ENCODE measurements around the gene ERCC5. TPM values are rescaled to one million over a fixed set of nuclear protein-coding genes. Genes with fewer than 3 reads are reported as not detected.

ERCC5 gene
- polyA plus RNA-seq, 6 donors from 2014 or later, result 14.3 to 37.4 (median 29.6) TPM

DNA sequence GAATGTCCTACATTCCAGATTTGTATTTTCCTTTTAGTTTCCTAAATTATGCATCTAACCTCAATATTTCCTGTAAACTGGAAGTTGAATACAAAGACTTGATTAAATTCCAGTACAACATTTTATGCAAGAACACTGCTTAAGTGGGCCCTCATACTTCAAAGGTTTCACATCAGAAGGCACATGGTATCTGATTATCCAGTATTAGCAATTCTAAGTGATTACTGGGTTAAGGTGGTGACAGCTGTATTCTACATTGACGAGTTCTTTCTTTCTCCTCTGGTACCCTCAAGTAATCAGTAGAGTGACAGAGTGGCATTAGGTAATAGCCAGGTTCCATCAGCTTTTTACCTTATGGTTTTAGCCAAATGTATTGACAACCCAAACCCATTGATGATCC, 28.6 kb upstream of the ERCC5 start:
- peaks cover 0 to 1% (median 0%) of the 10 kb centered on the region in 7 donors for H3K9me3 Mint-ChIP-seq
- H3K4me1 Mint-ChIP-seq, result no peaks in the 10 kb centered on the region
- ATAC-seq (ENCODE audit: low read depth in 2 of 2) (no peak), DNase-seq (no peak)
- no peak overlapping the region for H3K27ac Mint-ChIP-seq
- H3K4me3 Mint-ChIP-seq, result no peak overlapping the region
- H3K36me3 Mint-ChIP-seq, result peaks cover under 1 to 2% of the 10 kb centered on the region in 2 donors
- H3K27me3 Mint-ChIP-seq, result no peaks in the 10 kb centered on the region

DNA sequence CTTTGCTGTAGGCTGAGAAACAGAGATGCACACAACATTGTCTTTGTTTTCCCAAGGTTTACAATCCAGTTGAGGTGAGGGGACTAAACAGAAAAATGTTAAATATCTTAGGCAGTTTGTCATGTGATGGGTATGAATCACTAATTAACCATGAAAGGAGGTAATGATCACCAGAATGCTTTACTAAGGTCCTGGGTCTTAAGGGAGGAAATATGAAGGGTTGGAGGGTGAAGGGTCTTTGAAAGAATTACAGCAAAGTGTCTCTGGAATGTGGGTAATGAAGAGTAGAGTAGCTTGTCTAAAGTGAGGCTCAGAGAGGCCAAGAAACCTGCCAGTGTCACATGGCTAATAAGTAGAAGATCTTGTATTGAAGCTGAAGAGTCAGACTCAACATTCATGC, 27.9 kb upstream of the ERCC5 start:
- H3K27me3 Mint-ChIP-seq, result no peaks in the 10 kb centered on the region
- H3K9me3 Mint-ChIP-seq, result peaks cover 0 to 2% (median 0%) of the 10 kb centered on the region in 7 donors
- no peaks in the 10 kb centered on the region for H3K36me3 Mint-ChIP-seq
- H3K4me3 Mint-ChIP-seq, result no peak overlapping the region
- H3K27ac Mint-ChIP-seq, result peak overlapping the region in 1 of 6 donors; percentile 23
- no peak for ATAC-seq (ENCODE audit: low read depth in 2 of 2)
- no peaks in the 10 kb centered on the region for H3K4me1 Mint-ChIP-seq
- no peak for DNase-seq

DNA sequence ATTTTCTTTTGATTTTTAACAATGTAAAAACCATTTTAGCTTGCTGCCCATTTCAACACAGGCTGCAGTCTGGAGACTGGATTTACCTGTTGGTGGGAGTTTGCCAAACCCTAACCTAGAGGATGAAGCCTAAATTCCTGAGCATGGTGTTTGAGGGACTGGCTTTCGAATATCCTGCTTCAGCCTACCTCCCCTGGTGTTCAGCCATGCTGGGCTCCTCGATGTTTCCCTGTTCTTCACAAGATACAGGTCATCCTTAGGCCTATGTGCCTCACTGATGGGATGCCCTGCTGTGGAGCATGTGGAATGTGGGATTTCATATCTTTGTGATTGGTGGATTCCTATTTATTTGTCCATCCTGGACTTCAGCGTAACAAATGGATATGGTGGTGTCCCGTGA, 20.4 kb upstream of the ERCC5 start:
- peaks cover 0 to 5% (median 0%) of the 10 kb centered on the region in 7 donors for H3K9me3 Mint-ChIP-seq
- no peaks in the 10 kb centered on the region for H3K27me3 Mint-ChIP-seq
- peaks cover 0 to 7% of the 10 kb centered on the region in 2 donors for H3K36me3 Mint-ChIP-seq
- no peak for ATAC-seq (ENCODE audit: low read depth in 2 of 2)
- no peak overlapping the region for H3K4me3 Mint-ChIP-seq
- H3K4me1 Mint-ChIP-seq, result no peaks in the 10 kb centered on the region
- H3K27ac Mint-ChIP-seq, result no peak overlapping the region
- no peak for DNase-seq

DNA sequence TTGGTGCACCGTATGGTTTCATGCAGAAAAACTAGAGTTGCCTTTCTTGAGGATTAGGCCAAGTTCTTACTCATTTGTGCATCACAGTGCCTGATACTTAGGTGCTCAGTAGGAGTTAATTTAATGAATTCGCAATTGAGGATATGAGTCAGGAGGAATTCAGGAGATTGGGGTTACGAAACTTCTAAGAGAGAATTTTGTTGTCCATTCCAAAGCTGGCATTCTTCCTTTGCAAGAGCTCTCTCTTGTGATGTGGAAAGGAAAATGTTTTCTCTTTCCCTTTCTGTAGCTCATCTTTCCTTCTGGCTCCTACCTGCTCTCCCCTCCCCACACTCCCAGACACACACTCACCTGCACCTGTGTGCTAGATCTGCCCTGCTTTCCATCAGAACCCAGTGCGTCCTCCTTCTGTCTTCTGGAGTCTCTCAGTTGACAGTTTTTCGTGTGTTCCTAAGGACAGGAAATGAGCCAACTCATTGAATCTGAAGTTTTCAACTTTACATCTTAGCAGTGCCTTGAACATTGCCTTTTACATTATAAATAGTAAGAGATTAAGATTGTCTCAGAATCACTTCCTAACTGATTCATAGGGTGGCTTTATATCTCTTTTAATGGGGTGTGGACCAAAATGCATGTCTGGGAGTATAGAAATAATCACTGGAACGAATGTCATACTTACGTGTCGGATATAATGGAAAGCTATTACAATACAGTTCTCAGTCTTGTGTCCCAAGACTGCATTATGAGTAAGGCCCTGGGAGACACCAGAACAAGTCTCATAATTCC, 19.7 kb upstream of the ERCC5 start:
- H3K4me1 Mint-ChIP-seq, result no peaks in the 10 kb centered on the region
- peak overlapping the region in 2 of 6 donors; percentile 13 to 78 for H3K27ac Mint-ChIP-seq
- peaks cover 0 to 5% (median 0%) of the 10 kb centered on the region in 7 donors for H3K9me3 Mint-ChIP-seq
- H3K4me3 Mint-ChIP-seq, result no peak overlapping the region
- H3K27me3 Mint-ChIP-seq, result no peaks in the 10 kb centered on the region
- ATAC-seq (ENCODE audit: low read depth in 2 of 2) (no peak), DNase-seq (no peak)
- peaks cover 0 to 7% of the 10 kb centered on the region in 2 donors for H3K36me3 Mint-ChIP-seq

DNA sequence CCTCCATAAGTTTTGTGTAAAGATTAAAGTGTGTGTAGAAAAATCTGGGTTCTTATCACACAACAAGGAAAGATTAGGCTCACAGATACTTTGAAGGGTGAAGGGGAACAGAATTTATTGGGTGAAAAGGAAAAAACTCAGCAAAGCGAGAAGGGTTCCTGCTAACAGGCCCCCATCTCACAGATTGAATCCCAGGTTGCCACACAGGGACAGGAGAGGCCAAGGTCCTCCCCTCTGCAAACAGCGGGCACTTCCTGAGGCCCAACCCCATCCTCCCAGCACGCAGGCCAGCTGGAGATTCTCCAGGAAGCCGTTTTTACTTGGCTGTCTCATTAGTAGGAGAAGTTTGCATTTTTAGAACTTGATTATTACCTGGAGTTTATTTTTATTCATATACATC, 15.2 kb upstream of the ERCC5 start:
- ATAC-seq (ENCODE audit: low read depth in 2 of 2) (no peak), DNase-seq (no peak)
- H3K4me1 Mint-ChIP-seq, result no peaks in the 10 kb centered on the region
- no peaks in the 10 kb centered on the region for H3K9me3 Mint-ChIP-seq
- no peak overlapping the region for H3K27ac Mint-ChIP-seq
- H3K36me3 Mint-ChIP-seq, result no peaks in the 10 kb centered on the region
- H3K4me3 Mint-ChIP-seq, result no peak overlapping the region
- H3K27me3 Mint-ChIP-seq, result no peaks in the 10 kb centered on the region

DNA sequence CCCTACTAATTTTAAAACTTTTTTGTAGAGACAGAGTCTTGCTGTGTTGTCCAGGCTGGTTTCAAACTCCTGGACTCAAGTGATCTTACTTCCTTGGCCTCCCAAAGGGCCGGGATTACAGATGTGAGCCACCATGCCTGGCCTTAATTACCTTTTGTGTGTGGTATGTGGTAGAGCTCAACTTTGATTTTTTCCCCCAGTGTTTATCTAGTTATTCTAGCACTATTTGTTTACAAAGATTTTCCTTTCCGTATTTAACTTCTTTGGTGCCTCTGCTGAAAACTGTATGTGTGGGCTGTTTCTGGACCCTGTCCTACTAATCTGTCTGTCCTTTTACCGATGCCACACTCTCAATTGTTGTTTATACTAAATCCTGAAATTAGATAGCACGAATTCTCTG, 9.4 kb upstream of the ERCC5 start:
- no peak for DNase-seq
- Mint-ChIP-seq H3K4me1 (no peaks in the 10 kb centered on the region), H3K36me3 (no peaks in the 10 kb centered on the region), H3K4me3 (no peak overlapping the region), H3K27ac (no peak overlapping the region), H3K9me3 (no peaks in the 10 kb centered on the region), H3K27me3 (no peaks in the 10 kb centered on the region)
- no peak for ATAC-seq (ENCODE audit: low read depth in 2 of 2)

DNA sequence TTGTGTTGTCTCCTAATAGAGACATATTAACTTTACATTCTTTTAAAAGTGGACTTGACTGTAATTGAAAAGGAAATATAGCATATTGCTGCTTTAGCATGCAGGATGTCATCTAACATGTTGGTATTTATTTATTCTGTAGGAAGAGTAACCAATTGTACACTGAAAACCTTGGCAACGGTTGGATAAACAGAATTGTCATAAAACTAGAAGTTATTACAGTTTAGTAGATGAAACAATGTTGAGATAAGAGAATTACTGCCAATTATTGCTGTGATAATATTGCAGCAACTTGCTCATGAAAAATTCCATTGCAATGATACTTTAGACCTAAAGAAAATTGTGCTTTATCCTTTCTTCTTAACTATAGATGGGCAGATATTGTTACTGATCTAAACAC, 7.6 kb upstream of the ERCC5 start:
- ATAC-seq (ENCODE audit: low read depth in 2 of 2), result no peak
- Mint-ChIP-seq H3K27ac (no peak overlapping the region), H3K4me3 (no peak overlapping the region)

DNA sequence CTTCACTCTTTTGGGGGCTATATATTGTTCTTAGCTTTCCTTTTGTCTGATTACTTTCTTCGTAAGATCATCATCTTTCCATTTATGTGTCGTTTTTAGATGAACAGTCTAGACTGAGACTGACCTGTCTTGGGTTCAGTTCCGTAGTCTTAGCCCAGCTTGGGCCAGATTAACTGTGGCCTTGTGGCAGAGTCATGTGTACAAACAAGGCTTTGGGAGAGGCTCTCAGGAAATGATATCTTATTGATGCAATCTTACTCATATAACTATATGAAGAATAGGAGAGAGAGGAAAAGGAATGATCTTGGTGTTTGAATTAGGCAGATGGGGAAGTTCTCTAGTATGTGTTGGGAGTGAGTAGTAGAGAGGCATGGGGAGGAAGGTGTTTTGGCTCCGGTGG, 6.8 kb upstream of the ERCC5 start:
- DNase-seq, result no peak

More for the DNA sequence above, 7.6 kb upstream of the ERCC5 start:
- H3K36me3 Mint-ChIP-seq, result no peaks in the 10 kb centered on the region
- no peak for DNase-seq
- no peaks in the 10 kb centered on the region for H3K27me3 Mint-ChIP-seq
- no peaks in the 10 kb centered on the region for H3K9me3 Mint-ChIP-seq
- H3K4me1 Mint-ChIP-seq, result no peaks in the 10 kb centered on the region

DNA sequence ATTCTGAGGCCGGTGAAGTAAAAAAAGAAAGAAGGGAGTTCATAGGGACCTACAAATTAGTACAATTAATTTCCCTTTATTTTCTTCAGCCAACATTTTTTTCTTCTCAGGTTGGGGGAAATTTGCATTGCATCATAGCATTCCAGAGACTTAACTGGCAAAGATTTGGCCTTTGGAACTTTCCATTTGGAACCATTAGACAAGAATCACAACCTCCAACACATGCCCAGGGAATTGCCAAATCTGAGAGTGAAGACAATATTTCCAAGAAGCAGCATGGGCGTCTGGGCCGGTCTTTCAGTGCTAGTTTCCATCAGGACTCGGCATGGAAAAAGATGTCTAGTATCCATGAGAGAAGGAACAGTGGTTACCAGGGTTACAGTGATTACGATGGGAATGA, 6.4 kb upstream of the ERCC5 start:
- DNase-seq (no peak), ATAC-seq (ENCODE audit: low read depth in 2 of 2) (no peak)
- Mint-ChIP-seq H3K36me3 (no peaks in the 10 kb centered on the region), H3K9me3 (no peaks in the 10 kb centered on the region), H3K4me3 (peak overlapping the region in 1 of 8 donors; percentile 2), H3K4me1 (peaks cover under 1 to 4% (median 2%) of the 10 kb centered on the region in 3 donors), H3K27me3 (no peaks in the 10 kb centered on the region), H3K27ac (no peak overlapping the region)

More for the DNA sequence above, 6.8 kb upstream of the ERCC5 start:
- Mint-ChIP-seq H3K4me3 (peak overlapping the region in 1 of 8 donors; percentile 2), H3K36me3 (no peaks in the 10 kb centered on the region), H3K27ac (no peak overlapping the region), H3K9me3 (no peaks in the 10 kb centered on the region), H3K27me3 (no peaks in the 10 kb centered on the region), H3K4me1 (peaks cover 0 to 4% (median 0%) of the 10 kb centered on the region in 3 donors)
- no peak for ATAC-seq (ENCODE audit: low read depth in 2 of 2)

DNA sequence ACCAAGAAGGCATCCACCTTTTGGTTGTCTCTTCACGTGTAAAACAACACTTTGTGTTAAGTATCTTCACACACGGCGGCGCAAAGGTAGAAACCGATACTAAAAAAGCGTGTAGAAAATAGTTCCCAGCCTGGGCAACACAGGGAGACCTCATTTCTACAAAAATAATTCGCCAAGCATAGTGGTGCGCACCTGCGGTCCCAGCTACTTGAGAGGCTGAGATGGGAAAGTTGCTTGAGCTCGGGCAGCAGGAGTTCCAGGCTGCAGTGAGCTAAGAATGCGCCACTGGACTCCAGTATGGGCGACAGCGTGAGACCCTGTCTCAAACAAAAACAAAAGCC, 573 bp upstream of the ERCC5 start:
- H3K4me1 Mint-ChIP-seq, result peaks cover 30 to 41% (median 31%) of the 10 kb centered on the region in 3 donors
- H3K27ac Mint-ChIP-seq, result peak overlapping the region; percentile 94 to 100 (median 100)
- H3K4me3 Mint-ChIP-seq, result peak overlapping the region; percentile 87 to 100 (median 99)
- H3K9me3 Mint-ChIP-seq, result no peaks in the 10 kb centered on the region
- H3K36me3 Mint-ChIP-seq, result no peaks in the 10 kb centered on the region
- ATAC-seq (ENCODE audit: low read depth in 2 of 2) (peak; percentile 35 to 40), DNase-seq (no peak)
- no peaks in the 10 kb centered on the region for H3K27me3 Mint-ChIP-seq

DNA sequence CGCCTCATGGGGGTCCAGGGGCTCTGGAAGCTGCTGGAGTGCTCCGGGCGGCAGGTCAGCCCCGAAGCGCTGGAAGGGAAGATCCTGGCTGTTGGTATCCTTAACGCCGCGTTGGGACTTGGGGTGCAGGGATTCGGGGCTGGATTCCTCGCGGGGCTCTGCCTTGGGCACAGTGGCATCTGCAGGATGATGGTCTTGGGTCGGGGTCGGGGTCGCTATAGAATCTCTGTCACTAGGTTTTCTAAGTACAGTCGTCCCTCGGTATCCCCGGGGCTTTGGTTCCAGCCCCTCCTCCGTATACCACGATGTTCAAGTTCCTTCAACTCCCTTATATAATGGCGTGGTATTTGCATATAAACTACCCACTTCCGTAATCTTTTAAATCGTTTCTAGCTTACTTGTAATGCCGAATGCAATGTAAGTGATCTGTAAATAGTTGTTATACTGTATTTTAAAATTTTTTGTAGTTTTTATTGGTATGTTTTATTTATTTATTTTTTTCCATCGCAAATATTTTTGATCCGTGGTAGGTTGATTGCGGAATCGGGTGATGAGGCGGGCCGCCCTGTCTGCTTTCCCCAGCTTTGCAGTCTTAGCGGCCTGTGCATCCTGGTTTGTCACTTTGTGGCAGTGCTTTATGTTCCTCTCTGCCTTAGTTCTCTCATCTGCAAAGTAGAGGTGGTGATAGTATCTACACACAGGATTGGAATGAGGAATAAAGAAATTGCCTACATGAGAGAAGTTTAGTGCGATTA, 606 bp downstream of the ERCC5 start:
- Mint-ChIP-seq H3K27me3 (no peaks in the 10 kb centered on the region), H3K36me3 (no peaks in the 10 kb centered on the region), H3K9me3 (no peaks in the 10 kb centered on the region), H3K4me1 (peaks cover 36 to 47% (median 37%) of the 10 kb centered on the region in 3 donors), H3K27ac (peak overlapping the region; percentile 94 to 100 (median 100)), H3K4me3 (peak overlapping the region; percentile 87 to 100 (median 99))
- DNase-seq (peak; percentile 76), ATAC-seq (ENCODE audit: low read depth in 2 of 2) (peak; percentile 66 to 71)

DNA sequence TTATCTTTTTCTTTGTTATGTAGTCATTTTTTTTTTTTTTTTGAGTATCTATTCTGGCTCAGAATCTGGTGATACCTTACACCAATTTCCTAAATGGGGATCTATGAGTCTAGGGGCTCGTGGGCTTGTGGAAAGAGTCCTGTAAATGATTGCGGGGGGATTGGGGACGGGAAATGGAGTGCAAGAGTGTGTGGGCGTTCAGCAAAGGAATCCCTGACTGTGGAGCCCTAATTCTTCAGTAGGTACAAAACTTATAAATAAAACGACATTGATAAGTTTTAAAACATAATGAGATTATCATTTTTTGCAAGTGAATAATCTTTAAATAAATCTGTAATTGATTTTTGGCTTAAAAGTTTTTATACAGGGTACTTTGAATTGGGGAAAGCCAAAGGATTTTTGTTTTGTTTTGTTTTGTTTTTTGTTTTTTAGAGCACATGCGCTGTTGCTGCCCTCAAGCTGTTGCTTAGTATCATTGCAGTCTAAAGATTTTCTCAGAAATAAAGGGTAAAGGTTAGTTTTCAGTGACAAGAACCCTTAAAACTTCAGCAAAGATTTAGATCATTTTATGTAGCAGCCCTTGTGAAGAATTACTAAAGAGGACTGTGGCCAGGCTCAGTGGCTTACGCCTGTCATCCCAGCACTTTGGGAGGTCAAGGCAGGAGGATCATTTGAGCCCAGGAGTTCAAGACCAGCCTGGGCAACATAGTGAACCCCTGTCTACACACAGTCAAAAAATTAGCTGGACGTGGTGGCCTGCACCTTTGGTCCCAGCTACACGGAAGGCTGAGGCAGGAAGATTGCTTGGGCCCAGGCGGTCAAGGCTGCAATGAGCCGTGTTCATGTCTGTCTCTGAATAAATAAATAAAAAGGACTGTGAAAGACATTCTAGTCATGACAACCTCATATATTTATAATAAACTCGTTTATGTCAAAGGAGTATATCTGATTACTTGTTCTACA, 1.7 kb downstream of the ERCC5 start:
- H3K9me3 Mint-ChIP-seq, result no peaks in the 10 kb centered on the region
- ATAC-seq (ENCODE audit: low read depth in 2 of 2), result no peak
- peaks cover 37 to 47% (median 37%) of the 10 kb centered on the region in 3 donors for H3K4me1 Mint-ChIP-seq
- DNase-seq, result peak; percentile 27
- no peaks in the 10 kb centered on the region for H3K27me3 Mint-ChIP-seq
- peak overlapping the region; percentile 94 to 100 (median 100) for H3K27ac Mint-ChIP-seq
- peak overlapping the region; percentile 87 to 100 (median 99) for H3K4me3 Mint-ChIP-seq
- no peaks in the 10 kb centered on the region for H3K36me3 Mint-ChIP-seq

DNA sequence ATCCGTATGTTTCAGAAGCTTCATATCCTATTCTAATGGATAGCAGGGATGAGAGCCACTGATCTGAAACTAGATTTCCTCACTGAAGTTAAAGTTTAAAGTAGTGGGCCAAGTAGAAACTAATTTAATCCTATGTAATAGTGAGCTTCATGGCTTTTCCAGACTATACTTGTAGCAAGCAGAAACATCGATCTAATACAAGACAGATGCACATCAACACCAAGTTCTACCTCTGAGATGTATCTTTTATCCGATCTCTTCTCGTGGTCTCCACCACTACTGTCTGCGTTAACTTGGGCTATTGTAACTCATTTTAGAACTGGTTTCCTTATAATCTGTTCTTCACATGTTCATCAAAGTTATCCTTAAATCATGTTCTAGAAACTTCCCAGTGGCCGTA, 3.1 kb downstream of the ERCC5 start:
- H3K27me3 Mint-ChIP-seq, result no peaks in the 10 kb centered on the region
- peaks cover 37 to 50% (median 38%) of the 10 kb centered on the region in 3 donors for H3K4me1 Mint-ChIP-seq
- H3K36me3 Mint-ChIP-seq, result no peaks in the 10 kb centered on the region
- H3K4me3 Mint-ChIP-seq, result peak overlapping the region in 1 of 8 donors; percentile 42
- DNase-seq, result no peak
- H3K9me3 Mint-ChIP-seq, result no peaks in the 10 kb centered on the region
- no peak for ATAC-seq (ENCODE audit: low read depth in 2 of 2)
- H3K27ac Mint-ChIP-seq, result peak overlapping the region in 2 of 6 donors; percentile 45 to 96
